WTC11 (cell line): ENCODE measurements around the gene EML4.

ENCODE experiments used
- JUN ChIP-seq: sonication (generic); formaldehyde crosslinking; IDR thresholded peaks from 2 replicates; pipeline ENCODE4 v1.8.0; 2023; ENCODE audit warnings: mild to moderate bottlenecking, missing genetic modification reagents
- NR1H2 ChIP-seq: sonication (generic); formaldehyde crosslinking; IDR thresholded peaks from 2 replicates; pipeline ENCODE4 v1.9.0; 2021; ENCODE audit warnings: mild to moderate bottlenecking, moderate library complexity, missing genetic modification reagents
- TEAD4 ChIP-seq: sonication (generic); formaldehyde crosslinking; IDR thresholded peaks from 2 replicates; pipeline ENCODE4 v1.8.0; 2022; ENCODE audit warnings: mild to moderate bottlenecking, missing genetic modification reagents
- TF ChIP-seq, protein P1 (sequence below): fragments of 200-600 bp; IDR thresholded peaks from 2 replicates; pipeline ENCODE4 v1.8.0; 2022; ENCODE audit warnings: antibody characterized with exemption
- TF ChIP-seq, protein P2 (sequence below): sonication (generic); formaldehyde crosslinking; IDR thresholded peaks from 2 replicates; pipeline ENCODE4 v1.8.0; 2022; ENCODE audit warnings: mild to moderate bottlenecking, missing genetic modification reagents

DNA sequence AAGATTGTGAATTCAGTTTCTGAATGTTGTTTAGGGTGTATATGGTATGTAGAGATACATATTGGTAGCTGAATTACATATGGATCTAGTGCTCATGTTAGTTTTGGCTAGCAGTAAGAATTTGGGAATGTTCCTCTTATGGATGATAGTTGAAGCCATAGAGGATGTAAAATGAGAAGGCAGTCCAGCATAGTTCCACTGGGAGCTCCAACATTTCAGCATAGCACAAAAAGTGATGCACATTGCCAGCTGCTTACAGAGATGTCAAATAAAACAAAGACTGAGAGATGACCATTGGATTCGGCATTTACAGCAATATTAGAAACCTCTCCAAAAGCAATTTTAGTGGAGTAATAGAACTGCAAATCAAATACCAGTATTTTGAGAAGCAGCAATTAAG is 77.4 kb downstream of the EML4 start:
- TF ChIP-seq, protein P1, sequence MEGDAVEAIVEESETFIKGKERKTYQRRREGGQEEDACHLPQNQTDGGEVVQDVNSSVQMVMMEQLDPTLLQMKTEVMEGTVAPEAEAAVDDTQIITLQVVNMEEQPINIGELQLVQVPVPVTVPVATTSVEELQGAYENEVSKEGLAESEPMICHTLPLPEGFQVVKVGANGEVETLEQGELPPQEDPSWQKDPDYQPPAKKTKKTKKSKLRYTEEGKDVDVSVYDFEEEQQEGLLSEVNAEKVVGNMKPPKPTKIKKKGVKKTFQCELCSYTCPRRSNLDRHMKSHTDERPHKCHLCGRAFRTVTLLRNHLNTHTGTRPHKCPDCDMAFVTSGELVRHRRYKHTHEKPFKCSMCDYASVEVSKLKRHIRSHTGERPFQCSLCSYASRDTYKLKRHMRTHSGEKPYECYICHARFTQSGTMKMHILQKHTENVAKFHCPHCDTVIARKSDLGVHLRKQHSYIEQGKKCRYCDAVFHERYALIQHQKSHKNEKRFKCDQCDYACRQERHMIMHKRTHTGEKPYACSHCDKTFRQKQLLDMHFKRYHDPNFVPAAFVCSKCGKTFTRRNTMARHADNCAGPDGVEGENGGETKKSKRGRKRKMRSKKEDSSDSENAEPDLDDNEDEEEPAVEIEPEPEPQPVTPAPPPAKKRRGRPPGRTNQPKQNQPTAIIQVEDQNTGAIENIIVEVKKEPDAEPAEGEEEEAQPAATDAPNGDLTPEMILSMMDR, result no peak
- TF ChIP-seq, protein P2, sequence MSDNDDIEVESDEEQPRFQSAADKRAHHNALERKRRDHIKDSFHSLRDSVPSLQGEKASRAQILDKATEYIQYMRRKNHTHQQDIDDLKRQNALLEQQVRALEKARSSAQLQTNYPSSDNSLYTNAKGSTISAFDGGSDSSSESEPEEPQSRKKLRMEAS (CRISPR knock-in tag), result no peak
- TF ChIP-seq JUN (CRISPR knock-in tag) (no peak), TEAD4 (no peak), NR1H2 (no peak)
